ENCODE results near the gene CYP1A1. TPM values are rescaled to one million over a fixed set of nuclear protein-coding genes. Genes with fewer than 3 reads are reported as not detected.

Gene CYP1A1
- total RNA-seq, 1 donor from 2014 or later, result 0.41 TPM

GRCh38 chr15:74726774-74727164 is 1.4 kb upstream of the CYP1A1 start:
- peaks cover 39% of the 10 kb centered on the region for H3K4me1 ChIP-seq
- intact Hi-C loops (cut with micrococcal nuclease), result no loop called here
- peak overlapping the region; percentile 71 for H3K4me3 ChIP-seq
- no peaks in the 10 kb centered on the region for H3K9me3 ChIP-seq (replicated peaks)
- DNase-seq, result no peak
- H3K27me3 ChIP-seq (ENCODE audit: low read depth), result no peaks in the 10 kb centered on the region
- no peaks in the 10 kb centered on the region for H3K36me3 ChIP-seq
- no peak for TF ChIP-seq CTCF (IDR thresholded peaks at IDR 0.05; ENCODE audit: borderline replicate concordance)
- H3K27ac ChIP-seq (replicated peaks), result peak overlapping the region; percentile 68

- Histone ChIP-seq H3K27me3 (ENCODE audit: low read depth) (no peaks in the 10 kb centered on the region), H3K36me3 (no peaks in the 10 kb centered on the region), H3K27ac (replicated peaks) (peak overlapping the region; percentile 68), H3K4me3 (peak overlapping the region; percentile 71), H3K4me1 (peaks cover 39% of the 10 kb centered on the region), H3K9me3 (replicated peaks) (no peaks in the 10 kb centered on the region)
- no peak for TF ChIP-seq CTCF (IDR thresholded peaks at IDR 0.05; ENCODE audit: borderline replicate concordance)
- intact Hi-C loops (cut with micrococcal nuclease), result no loop called here
- DNase-seq, result peak; percentile 37
Measured at GRCh38 chr15:74725845-74726773, 781 bp upstream of the CYP1A1 start.

GRCh38 chr15:74724570-74725224 is 631 bp downstream of the CYP1A1 start:
- peak overlapping the region; percentile 16 for H3K27ac ChIP-seq (replicated peaks)
- no peaks in the 10 kb centered on the region for H3K27me3 ChIP-seq (ENCODE audit: low read depth)
- intact Hi-C loops (cut with micrococcal nuclease), result no loop called here
- no peaks in the 10 kb centered on the region for H3K9me3 ChIP-seq (replicated peaks)
- peaks cover 39% of the 10 kb centered on the region for H3K4me1 ChIP-seq
- no peak for DNase-seq
- TF ChIP-seq CTCF (IDR thresholded peaks at IDR 0.05; ENCODE audit: borderline replicate concordance), result no peak
- no peaks in the 10 kb centered on the region for H3K36me3 ChIP-seq
- H3K4me3 ChIP-seq, result no peak overlapping the region

- Histone ChIP-seq H3K4me3 (no peak overlapping the region), H3K4me1 (peaks cover 39% of the 10 kb centered on the region), H3K27ac (replicated peaks) (no peak overlapping the region), H3K36me3 (no peaks in the 10 kb centered on the region), H3K27me3 (ENCODE audit: low read depth) (no peaks in the 10 kb centered on the region), H3K9me3 (replicated peaks) (no peaks in the 10 kb centered on the region)
- TF ChIP-seq CTCF (IDR thresholded peaks at IDR 0.05; ENCODE audit: borderline replicate concordance), result no peak
- no peak for DNase-seq
- intact Hi-C loops (cut with micrococcal nuclease), result no loop called here
Measured at GRCh38 chr15:74723754-74724334, 1.5 kb downstream of the CYP1A1 start.

- intact Hi-C loops (cut with micrococcal nuclease), result no loop called here
- H3K4me3 ChIP-seq, result no peak overlapping the region
- H3K27me3 ChIP-seq (ENCODE audit: low read depth), result no peaks in the 10 kb centered on the region
- peaks cover 39% of the 10 kb centered on the region for H3K4me1 ChIP-seq
- H3K36me3 ChIP-seq, result no peaks in the 10 kb centered on the region
- H3K27ac ChIP-seq (replicated peaks), result no peak overlapping the region
- TF ChIP-seq CTCF (IDR thresholded peaks at IDR 0.05; ENCODE audit: borderline replicate concordance), result no peak
- H3K9me3 ChIP-seq (replicated peaks), result no peaks in the 10 kb centered on the region
- DNase-seq, result no peak
Measured at GRCh38 chr15:74723187-74723586, 2.1 kb downstream of the CYP1A1 start.

Measured in left ventricle myocardium inferior (tissue), 1 donor.